GM23248 (cell line): ENCODE measurements around the gene MIER1.

Experiments
- EZH2 ChIP-seq: fragments of 200-600 bp; sonication (generic); IDR thresholded peaks from 2 replicates; pipeline ENCODE4 v1.6.1; 2018; ENCODE audit warnings: antibody characterized with exemption, mild to moderate bottlenecking; ENCODE audit not compliant: insufficient read depth, poor library complexity, severe bottlenecking
- EZH2phosphoT487 ChIP-seq: fragments of 200-600 bp; sonication (generic); IDR thresholded peaks from 2 replicates; pipeline ENCODE4 v1.6.1; 2018; ENCODE audit warnings: antibody characterized with exemption, moderate library complexity, mild to moderate bottlenecking, low read depth; ENCODE audit not compliant: insufficient read depth

GRCh38 chr1:66924756-66925557, at the start of gene MIER1, which contains the start of gene DNAI4:
- TF ChIP-seq EZH2phosphoT487: no peak
- no peak for TF ChIP-seq EZH2
